Uterus (tissue), 4 donors: ENCODE results near the gene DIMT1. TPM values are rescaled to one million over a fixed set of nuclear protein-coding genes. Genes with fewer than 3 reads are reported as not detected.

Source experiments
- DNase-seq, 2 donors: peaks; one replicate each; pipeline ENCODE4 v3.0.0-alpha.2; 2019 to 2020
- H3K27ac ChIP-seq, 2 donors: fragments of 200-600 bp; sonication (generic); 1 replicate in 1 of 2; 2 replicates in 1 of 2; pipeline ENCODE4 v1.5.1; 2016 to 2018
- H3K27me3 ChIP-seq, 2 donors: fragments of 200-600 bp; sonication (generic); one replicate each; pipeline ENCODE4 v1.5.1; 2018 to 2019; ENCODE audit warnings: control low read depth in 1 of 2
- H3K36me3 ChIP-seq, 2 donors: fragments of 200-600 bp; sonication (generic); one replicate each; pipeline ENCODE4 v1.5.1; 2019; ENCODE audit warnings: control low read depth in 1 of 2
- H3K4me1 ChIP-seq, 2 donors: fragments of 200-600 bp; sonication (generic); one replicate each; pipeline ENCODE4 v1.5.1; 2018 to 2019; ENCODE audit warnings: control low read depth in 1 of 2
- H3K4me3 ChIP-seq, 2 donors: fragments of 200-600 bp; sonication (generic); 1 replicate in 1 of 2; 2 replicates in 1 of 2; pipeline ENCODE4 v1.5.1; 2018 to 2019; ENCODE audit warnings: mild to moderate bottlenecking in 1 of 2
- H3K9me3 ChIP-seq, 2 donors: fragments of 200-600 bp; sonication (generic); one replicate each; pipeline ENCODE4 v1.5.1; 2019; ENCODE audit warnings: control low read depth in 1 of 2
- POLR2A ChIP-seq, 2 donors: fragments of 450-650 bp; IDR thresholded peaks; one replicate each; pipeline ENCODE4 v1.6.1; 2016; ENCODE audit warnings: antibody characterized with exemption in 2 of 2, mild to moderate bottlenecking in 1 of 2, moderate library complexity in 1 of 2
- intact Hi-C: fragments of 100-400 bp; cut with DNase I; formaldehyde crosslinking; loops from one replicate; pipeline ENCODE4 v1.15.1; 2023; ENCODE audit warnings: low total_unique reads
- small RNA-seq: library from RNA; depleted of rRNA; stranded (forward); fragments of <200 nt; gene quantifications from one replicate; pipeline ENCODE3, GENCODE V24; 2016
- total RNA-seq, 4 donors: library from RNA; depleted of rRNA in 3 of 4; stranded (reverse); fragments of >200 nt in 3 of 4; gene quantifications; one replicate each; pipeline versions ENCODE4 v1.1.0 to v1.2.4, GENCODE V29; 2014 to 2023
- TF ChIP-seq, protein P1 (sequence below), 4 experiments: fragments of 200-600 bp in 2 of 4; fragments of 450-650 bp in 2 of 4; sonication (generic) in 2 of 4; IDR thresholded peaks; one replicate each; pipeline ENCODE4 v1.5.1; 2016 to 2019; ENCODE audit warnings: antibody characterized with exemption in 4 of 4, mild to moderate bottlenecking in 2 of 4, moderate library complexity in 1 of 4
- donor health status: DM: yes; HTN: yes; CAD: no.

DIMT1 gene
- total RNA-seq, 4 donors from 2014 or later: 18.8 to 38.2 (median 27.3) TPM

DNA sequence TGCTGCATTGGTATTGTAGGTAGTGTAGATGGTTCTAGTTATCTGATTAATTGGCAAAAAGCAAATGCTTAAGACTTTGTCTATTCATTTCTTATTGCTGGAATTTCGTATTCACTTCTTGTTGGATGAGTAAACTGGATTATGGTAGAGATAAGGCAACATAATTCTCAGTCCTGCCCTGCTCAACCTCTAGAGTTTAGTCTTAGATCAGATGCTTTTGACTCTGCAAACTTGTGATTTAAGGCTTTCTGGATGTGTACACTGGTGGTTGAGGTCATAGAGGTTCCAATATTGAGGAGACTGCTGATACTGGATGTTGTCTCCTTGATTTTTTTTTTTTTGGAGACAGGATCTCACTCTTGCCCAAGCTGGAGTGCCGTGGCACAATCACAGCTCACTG is 62.7 kb downstream of the DIMT1 start:
- H3K36me3 ChIP-seq: no peaks in the 10 kb centered on the region
- H3K4me3 ChIP-seq: no peak overlapping the region
- no peak overlapping the region for H3K27ac ChIP-seq
- no peaks in the 10 kb centered on the region for H3K27me3 ChIP-seq
- no peak for TF ChIP-seq POLR2A (IDR thresholded peaks at IDR 0.05)
- TF ChIP-seq, protein P1, sequence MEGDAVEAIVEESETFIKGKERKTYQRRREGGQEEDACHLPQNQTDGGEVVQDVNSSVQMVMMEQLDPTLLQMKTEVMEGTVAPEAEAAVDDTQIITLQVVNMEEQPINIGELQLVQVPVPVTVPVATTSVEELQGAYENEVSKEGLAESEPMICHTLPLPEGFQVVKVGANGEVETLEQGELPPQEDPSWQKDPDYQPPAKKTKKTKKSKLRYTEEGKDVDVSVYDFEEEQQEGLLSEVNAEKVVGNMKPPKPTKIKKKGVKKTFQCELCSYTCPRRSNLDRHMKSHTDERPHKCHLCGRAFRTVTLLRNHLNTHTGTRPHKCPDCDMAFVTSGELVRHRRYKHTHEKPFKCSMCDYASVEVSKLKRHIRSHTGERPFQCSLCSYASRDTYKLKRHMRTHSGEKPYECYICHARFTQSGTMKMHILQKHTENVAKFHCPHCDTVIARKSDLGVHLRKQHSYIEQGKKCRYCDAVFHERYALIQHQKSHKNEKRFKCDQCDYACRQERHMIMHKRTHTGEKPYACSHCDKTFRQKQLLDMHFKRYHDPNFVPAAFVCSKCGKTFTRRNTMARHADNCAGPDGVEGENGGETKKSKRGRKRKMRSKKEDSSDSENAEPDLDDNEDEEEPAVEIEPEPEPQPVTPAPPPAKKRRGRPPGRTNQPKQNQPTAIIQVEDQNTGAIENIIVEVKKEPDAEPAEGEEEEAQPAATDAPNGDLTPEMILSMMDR (IDR thresholded peaks at IDR 0.05): no peak
- H3K9me3 ChIP-seq: no peaks in the 10 kb centered on the region
- H3K4me1 ChIP-seq: no peaks in the 10 kb centered on the region
- DNase-seq: no peak
- intact Hi-C loops: no loop called here

GRCh38 chr5:62340392-62340791 is 63.3 kb downstream of the DIMT1 start:
- H3K4me1 ChIP-seq: no peaks in the 10 kb centered on the region
- DNase-seq: no peak
- H3K27ac ChIP-seq: no peak overlapping the region
- intact Hi-C loops: no loop called here
- no peak overlapping the region for H3K4me3 ChIP-seq
- H3K36me3 ChIP-seq: no peaks in the 10 kb centered on the region
- no peaks in the 10 kb centered on the region for H3K27me3 ChIP-seq
- TF ChIP-seq, protein P1 (IDR thresholded peaks at IDR 0.05): peak in 1 of 4 experiments; percentile 13
- no peak for TF ChIP-seq POLR2A (IDR thresholded peaks at IDR 0.05)
- no peaks in the 10 kb centered on the region for H3K9me3 ChIP-seq

Small RNA genes within 50 kb of the gene (small RNA-seq; reads per million reads assigned to genes)
- not detected for gene RNU6-661P

Other genes with a start within 250 kb of the DIMT1 start
- 100 to 1,000 TPM in 1 of 4 donors, 10 to 100 TPM in 3; 32.8 to 116 (median 39.4) TPM for gene KIF2A, start 97.7 kb downstream of the DIMT1 start, total RNA-seq
- 10 to 100 TPM; 20.0 to 62.0 (median 45.3) TPM for gene IPO11, start 8.9 kb upstream of the DIMT1 start, total RNA-seq
- 10 to 100 TPM in 2 of 4 donors, 1 to 10 TPM in 2; 3.3 to 17.6 (median 8.9) TPM for gene LRRC70, start 174.9 kb upstream of the DIMT1 start, total RNA-seq